SK-N-MC (cell line): Measurements from ENCODE around the gene RBMS3.

Experiments used
- EZH2 ChIP-seq: fragments of 200-600 bp; sonication (generic); IDR thresholded peaks from one replicate; pipeline ENCODE4 v1.6.1; 2017; ENCODE audit warnings: antibody characterized with exemption
- POLR2AphosphoS5 ChIP-seq: IDR thresholded peaks from 2 replicates; pipeline ENCODE4 v1.6.1; 2012; ENCODE audit warnings: mild to moderate bottlenecking, low read depth, low read length, borderline replicate concordance

- TF ChIP-seq POLR2AphosphoS5, result no peak
- no peak for TF ChIP-seq EZH2
These were observed 133.8 kb downstream of the RBMS3 start for GRCh38 chr3:29414468-29415224.
